GM10248 (cell line): ENCODE results near the gene ABCB9.

ENCODE experiments used
- CTCF ChIA-PET: fragments of 300-600 bp; sonication (Branson Sonifier 250); formaldehyde crosslinking; extraction: SDS; loops from one replicate; lab custom pipeline; 2021; ENCODE audit warnings: antibody characterized with exemption; lab: Yijun Ruan, JAX
- POLR2A ChIA-PET: fragments of 350-650 bp; sonication (Branson Sonifier 250); formaldehyde crosslinking; extraction: SDS; loops from one replicate; lab custom pipeline; 2020; ENCODE audit warnings: antibody characterized with exemption; lab: Yijun Ruan, JAX
- DNase-seq: peaks from one replicate; pipeline ENCODE4 v3.0.0; 2012; ENCODE audit errors: extremely low spot score
- TF ChIP-seq, protein P1 (sequence below): IDR thresholded peaks from 2 replicates; pipeline ENCODE4 v1.5.1; 2012; ENCODE audit warnings: mild to moderate bottlenecking, low read depth; ENCODE audit errors: extremely low read depth, missing control alignments, control extremely low read depth

ABCB9 gene

DNA sequence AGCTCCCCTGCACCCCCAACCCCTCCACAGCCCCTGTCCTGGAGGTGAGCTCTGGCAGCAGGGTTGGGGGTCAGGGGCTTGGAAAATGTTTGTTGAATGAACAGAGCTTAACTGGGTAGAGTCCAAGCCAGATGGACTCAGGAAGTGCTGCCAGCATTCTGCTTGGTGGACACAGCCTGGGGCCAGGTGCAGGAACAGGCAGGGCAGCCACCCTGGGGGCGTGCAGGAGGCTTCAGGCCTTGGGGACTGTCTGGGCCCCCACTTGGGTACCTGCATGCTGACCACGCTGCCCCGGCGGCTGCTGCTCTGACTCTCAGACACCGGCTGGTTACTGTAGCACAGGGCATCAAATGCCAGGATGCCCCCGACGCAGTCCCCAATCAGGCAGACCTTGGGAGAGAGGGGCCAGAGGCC is 29.9 kb upstream of the ABCB9 start:
- POLR2A ChIA-PET = no interaction called here
- TF ChIP-seq, protein P1, sequence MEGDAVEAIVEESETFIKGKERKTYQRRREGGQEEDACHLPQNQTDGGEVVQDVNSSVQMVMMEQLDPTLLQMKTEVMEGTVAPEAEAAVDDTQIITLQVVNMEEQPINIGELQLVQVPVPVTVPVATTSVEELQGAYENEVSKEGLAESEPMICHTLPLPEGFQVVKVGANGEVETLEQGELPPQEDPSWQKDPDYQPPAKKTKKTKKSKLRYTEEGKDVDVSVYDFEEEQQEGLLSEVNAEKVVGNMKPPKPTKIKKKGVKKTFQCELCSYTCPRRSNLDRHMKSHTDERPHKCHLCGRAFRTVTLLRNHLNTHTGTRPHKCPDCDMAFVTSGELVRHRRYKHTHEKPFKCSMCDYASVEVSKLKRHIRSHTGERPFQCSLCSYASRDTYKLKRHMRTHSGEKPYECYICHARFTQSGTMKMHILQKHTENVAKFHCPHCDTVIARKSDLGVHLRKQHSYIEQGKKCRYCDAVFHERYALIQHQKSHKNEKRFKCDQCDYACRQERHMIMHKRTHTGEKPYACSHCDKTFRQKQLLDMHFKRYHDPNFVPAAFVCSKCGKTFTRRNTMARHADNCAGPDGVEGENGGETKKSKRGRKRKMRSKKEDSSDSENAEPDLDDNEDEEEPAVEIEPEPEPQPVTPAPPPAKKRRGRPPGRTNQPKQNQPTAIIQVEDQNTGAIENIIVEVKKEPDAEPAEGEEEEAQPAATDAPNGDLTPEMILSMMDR = no peak
- CTCF ChIA-PET = interaction anchor here (1.2 kb wide), 1 partner anchor 10 kb away, joined by 3 read pairs; no protein-coding TSS in a partner anchor
- DNase-seq = no peak

DNA sequence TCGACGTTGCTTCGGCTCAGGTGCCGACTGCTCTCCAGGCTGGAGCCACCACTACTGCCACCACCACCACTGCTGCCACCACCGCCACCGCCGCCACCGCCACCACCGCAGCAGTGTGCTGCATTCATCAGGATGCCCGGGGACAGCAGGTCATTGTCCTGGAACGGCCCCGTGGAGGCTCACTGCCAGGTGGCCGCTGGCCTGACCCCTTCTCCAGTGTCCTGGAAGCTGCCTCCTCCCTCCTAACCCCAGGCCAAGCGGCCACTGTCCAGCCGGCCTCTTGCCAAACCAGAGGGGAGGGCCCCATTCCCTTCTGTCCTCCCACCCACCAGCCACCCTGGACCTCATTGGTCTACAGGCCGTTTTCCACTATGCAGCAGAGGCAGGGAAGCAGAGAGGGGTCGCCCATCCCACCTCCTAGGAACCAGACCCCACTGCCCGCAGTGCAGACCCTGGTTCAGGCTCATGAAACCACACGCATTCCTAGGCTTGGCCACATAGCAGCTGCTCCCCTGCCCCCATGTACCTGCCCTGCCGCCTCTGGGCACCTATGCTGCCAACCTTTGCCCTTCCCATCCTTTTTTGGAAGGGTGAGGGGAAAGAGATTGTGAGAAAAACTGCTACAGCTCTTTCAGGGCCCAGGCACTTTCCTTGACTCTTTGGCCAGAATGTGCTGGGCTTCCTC is 29.4 kb upstream of the ABCB9 start:
- TF ChIP-seq, protein P1 = no peak
- ChIA-PET POLR2A (no interaction called here), CTCF (interaction anchor here (1.1 to 1.2 kb wide), 2 partner anchors 10 to 242 kb away, joined by 3 to 4 read pairs; no protein-coding TSS in a partner anchor)
- no peak for DNase-seq

DNA sequence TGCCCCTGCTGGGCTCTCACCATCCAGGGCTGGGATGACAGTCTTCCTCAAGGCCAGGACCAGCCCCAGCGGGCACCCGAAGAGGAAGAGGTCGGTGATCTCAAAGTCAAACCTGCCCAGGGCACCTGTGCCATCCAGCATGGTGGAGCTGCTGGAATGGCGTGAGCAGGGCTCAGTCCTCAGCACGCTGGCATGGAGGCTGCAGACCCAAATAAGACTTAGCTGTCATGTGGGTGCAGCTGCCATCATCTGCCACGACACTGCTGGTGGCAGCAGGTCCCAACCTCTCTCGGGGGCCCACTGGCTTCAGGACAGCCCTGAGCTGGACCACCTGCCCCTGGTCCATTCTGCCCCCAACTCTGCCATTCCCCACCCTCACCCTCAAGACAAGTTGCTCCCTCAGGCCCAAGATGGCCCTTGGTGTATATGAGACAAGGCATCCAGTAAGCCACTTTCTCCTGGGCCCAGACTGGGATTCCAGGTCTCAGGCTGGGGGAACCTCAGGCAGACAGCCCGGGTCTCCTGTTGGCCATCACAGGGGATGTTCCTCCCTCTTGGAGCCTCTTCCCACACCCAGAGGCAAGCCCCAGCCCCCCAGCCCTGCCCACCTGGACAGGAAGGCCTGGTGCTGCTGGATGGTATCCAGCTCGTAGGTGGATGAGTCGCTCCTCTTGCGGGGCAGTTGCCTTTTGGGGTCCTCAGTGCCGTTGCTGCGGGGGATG is 28.7 kb upstream of the ABCB9 start:
- DNase-seq = no peak
- ChIA-PET POLR2A (no interaction called here), CTCF (interaction anchor here (1.1 kb wide), 1 partner anchor 243 kb away, joined by 4 read pairs; no protein-coding TSS in a partner anchor)
- TF ChIP-seq, protein P1 = no peak

GRCh38 chr12:122994140-122994675 is 27.9 kb upstream of the ABCB9 start:
- POLR2A ChIA-PET = no interaction called here
- TF ChIP-seq, protein P1 = no peak
- DNase-seq = no peak
- CTCF ChIA-PET = interaction anchor here (1.1 kb wide), 1 partner anchor 244 kb away, joined by 4 read pairs; no protein-coding TSS in a partner anchor

- CTCF ChIA-PET = interaction anchor here (0.7 kb wide), 1 partner anchor 9 kb away, joined by 3 read pairs; no protein-coding TSS in a partner anchor
- POLR2A ChIA-PET = no interaction called here
Observed at GRCh38 chr12:122992386-122992785, 26.1 kb upstream of the ABCB9 start.

More at GRCh38 chr12:122992386-122992785, 26.1 kb upstream of the ABCB9 start:
- no peak for DNase-seq
- TF ChIP-seq, protein P1 = no peak
